Activated B cell treated with CpG ODN at 0.5 μM for 24 hours (primary cell): ENCODE measurements around the gene AOC1. TPM values are rescaled to one million over a fixed set of nuclear protein-coding genes. Genes with fewer than 3 reads are reported as not detected.

Source experiments
- ATAC-seq: fragments of 200-7000 bp; cut with Tn5 transposase; one replicate; pipeline ENCODE4 v1.10.0; 2021; ENCODE audit warnings: low read depth, mild to moderate bottlenecking, moderate library complexity
- CTCF ChIA-PET: fragments of 350-600 bp; sonication (Branson Sonifier 250); formaldehyde crosslinking; loops from one replicate; lab custom pipeline; 2021; ENCODE audit warnings: antibody characterized with exemption; lab: Charles Lee
- POLR2A ChIA-PET: fragments of 350-600 bp; sonication (Branson Sonifier 250); formaldehyde crosslinking; loops from one replicate; lab custom pipeline; 2021; ENCODE audit warnings: antibody characterized with exemption; lab: Charles Lee
- DNase-seq: peaks from one replicate; pipeline ENCODE4 v3.0.0; 2022
- H3K27ac Mint-ChIP-seq: one replicate; pipeline ENCODE4 v1.8.0; 2020; ENCODE audit warnings: mixed read lengths
- H3K27me3 Mint-ChIP-seq: one replicate; pipeline ENCODE4 v1.8.0; 2021; ENCODE audit warnings: mixed read lengths
- H3K36me3 Mint-ChIP-seq: one replicate; pipeline ENCODE4 v1.8.0; 2021; ENCODE audit warnings: low read depth, mixed read lengths
- H3K4me1 Mint-ChIP-seq: one replicate; pipeline ENCODE4 v1.8.0; 2021; ENCODE audit warnings: mixed read lengths
- H3K4me3 Mint-ChIP-seq: one replicate; pipeline ENCODE4 v1.8.0; 2020; ENCODE audit warnings: mild to moderate bottlenecking, mixed read lengths
- H3K9me3 Mint-ChIP-seq: one replicate; pipeline ENCODE4 v1.8.0; 2020; ENCODE audit warnings: mixed read lengths
- CTCF ChIP-seq: fragments of 200-600 bp; IDR thresholded peaks from one replicate; pipeline ENCODE4 v1.8.0; 2022; ENCODE audit warnings: antibody characterized with exemption, mild to moderate bottlenecking
- intact Hi-C: fragments of 100-400 bp; cut with micrococcal nuclease; formaldehyde crosslinking; loops from one replicate; pipeline ENCODE4 v1.15.1; 2024
- total RNA-seq: library from RNA; stranded (reverse); gene quantifications from 2 replicates; pipeline ENCODE4 v1.2.3, GENCODE V29; 2022

The AOC1 gene
- total RNA-seq, 1 donor from 2014 or later, result not detected

- no peaks in the 10 kb centered on the region for H3K9me3 Mint-ChIP-seq
- ChIA-PET CTCF (no interaction called here), POLR2A (interaction anchor here (0.7 kb wide), 1 partner anchor 721 kb away, joined by 3 read pairs; no protein-coding TSS in a partner anchor)
- no peak for TF ChIP-seq CTCF
- no peak overlapping the region for H3K4me3 Mint-ChIP-seq
- H3K27me3 Mint-ChIP-seq, result peaks cover 11% of the 10 kb centered on the region
- no peaks in the 10 kb centered on the region for H3K4me1 Mint-ChIP-seq
- ATAC-seq (no peak), DNase-seq (no peak)
- intact Hi-C loops, result no loop called here
- H3K36me3 Mint-ChIP-seq, result no peaks in the 10 kb centered on the region
- no peak overlapping the region for H3K27ac Mint-ChIP-seq
Measured at GRCh38 chr7:150910996-150911422, 58.7 kb downstream of the AOC1 start.

Other genes starting within 250 kb of the AOC1 start
- gene GIMAP6, start 220.1 kb upstream of the AOC1 start, total RNA-seq, result 0.17 and 0.35 TPM in 2 replicates
- gene GIMAP2, start 166.8 kb upstream of the AOC1 start, total RNA-seq, result 19.5 and 21.7 TPM in 2 replicates
- 0.29 and 0.89 TPM in 2 replicates for gene GIMAP1, start 135.9 kb upstream of the AOC1 start, total RNA-seq
- 0.16 and 0.54 TPM in 2 replicates for gene GIMAP5, start 115.1 kb upstream of the AOC1 start, total RNA-seq
- gene TMEM176B, start 52.2 kb upstream of the AOC1 start, total RNA-seq, result 0.47 TPM in 1 of 2 replicates, not detected in the other
- not detected in 2 replicates for gene TMEM176A, start 51.7 kb upstream of the AOC1 start, total RNA-seq
- gene KCNH2, start 125.8 kb downstream of the AOC1 start, total RNA-seq, result 0.12 and 0.29 TPM in 2 replicates
- gene NOS3, start 138.5 kb downstream of the AOC1 start, total RNA-seq, result 0.10 and 0.22 TPM in 2 replicates
- gene ATG9B, start 172.0 kb downstream of the AOC1 start, total RNA-seq, result 1.8 and 2.3 TPM in 2 replicates
- gene ABCB8, start 175.9 kb downstream of the AOC1 start, total RNA-seq, result 38.9 and 46.5 TPM in 2 replicates
- gene ASIC3, start 196.0 kb downstream of the AOC1 start, total RNA-seq, result 1.2 TPM in 2 replicates
- gene CDK5, start 205.4 kb downstream of the AOC1 start, total RNA-seq, result 7.5 and 8.1 TPM in 2 replicates
- 69.1 and 72.5 TPM in 2 replicates for gene SLC4A2, start 207.1 kb downstream of the AOC1 start, total RNA-seq
- 97.6 and 103 TPM in 2 replicates for gene FASTK, start 228.3 kb downstream of the AOC1 start, total RNA-seq
- 40.5 and 43.5 TPM in 2 replicates for gene TMUB1, start 231.0 kb downstream of the AOC1 start, total RNA-seq
- 6.5 and 7.4 TPM in 2 replicates for gene AGAP3, start 234.0 kb downstream of the AOC1 start, total RNA-seq